Measurements from ENCODE around the gene STIL. TPM values are rescaled to one million over a fixed set of nuclear protein-coding genes. Genes with fewer than 3 reads are reported as not detected.
A peak's percentile ranks its signal among the peaks of the same experiment; 100 is the strongest.
"Not testable (repeated sequence)": the region's sequence is repeated elsewhere in the genome, so short reads cannot be mapped to it uniquely, and the experiment has no call there.

The STIL gene
- 11.3 and 11.9 TPM in 2 replicates for total RNA-seq (2014; rRNA removed; shearing (Covaris generic))
- 8.3 and 11.7 TPM in 2 replicates for polyA plus RNA-seq (2015; cell fraction: cytosol; rRNA removed)
- 13.5 and 20.2 TPM in 2 replicates for polyA plus RNA-seq (2015; cell fraction: nucleus; rRNA removed)

- DNase-seq (ENCODE audit: low read depth, low spot score): peak; percentile 98
- in situ Hi-C loops (cut with HindIII; ENCODE audit: low pct_unique_long_range_greater_than_20kb, low sequenced_read_pairs): no loop called here
These were observed at the start of gene STIL for GRCh38 chr1:47313915-47314664. Gene STIL, minus strand, starts transcription at chr1:47314147. Its CDS starts 3,828 bp downstream, at chr1:47310319.

DNA sequence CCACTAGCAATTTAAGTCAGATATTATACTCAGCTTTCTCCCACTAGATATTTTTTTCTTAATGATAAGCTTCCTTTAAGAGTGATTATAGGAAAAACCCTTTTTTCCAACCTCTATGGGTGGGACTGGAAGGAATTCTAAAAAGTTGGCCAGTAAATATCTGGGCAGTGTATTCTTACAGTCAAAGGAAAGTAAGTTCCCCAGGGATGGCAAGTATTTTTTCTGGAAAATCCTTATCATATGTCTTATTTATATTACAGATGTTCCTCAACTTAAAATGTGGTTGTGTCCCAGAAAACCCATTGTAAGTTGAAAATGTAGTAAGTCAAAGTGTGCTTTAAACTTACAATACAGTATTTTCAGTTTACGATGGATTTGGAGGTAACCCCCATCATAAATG lies 48.9 kb upstream of the STIL start:
- in situ Hi-C loops (cut with HindIII; ENCODE audit: low pct_unique_long_range_greater_than_20kb, low sequenced_read_pairs): no loop called here
- no peak for DNase-seq (ENCODE audit: low read depth, low spot score)

DNA sequence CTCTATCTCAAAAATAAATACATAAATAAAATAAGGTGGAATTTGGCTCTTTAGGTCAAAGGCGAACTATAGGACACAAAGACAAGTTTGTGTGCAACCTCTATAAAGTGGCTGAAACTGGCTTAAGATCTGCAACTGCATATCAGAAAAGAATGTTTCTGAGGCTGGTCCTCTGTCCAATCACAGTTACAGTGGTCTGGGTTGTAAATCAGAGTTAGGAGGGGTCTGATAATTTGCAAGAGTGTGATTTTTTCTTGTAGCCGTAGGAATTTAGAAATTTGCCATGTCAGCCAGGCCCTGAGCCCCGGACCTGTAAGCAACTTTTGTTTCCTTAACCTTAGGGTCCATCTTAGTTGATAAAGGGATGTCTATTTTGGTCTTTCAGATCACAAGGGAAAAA lies 47.4 kb upstream of the STIL start:
- DNase-seq (ENCODE audit: low read depth, low spot score): no peak
- in situ Hi-C loops (cut with HindIII; ENCODE audit: low pct_unique_long_range_greater_than_20kb, low sequenced_read_pairs): no loop called here

DNA sequence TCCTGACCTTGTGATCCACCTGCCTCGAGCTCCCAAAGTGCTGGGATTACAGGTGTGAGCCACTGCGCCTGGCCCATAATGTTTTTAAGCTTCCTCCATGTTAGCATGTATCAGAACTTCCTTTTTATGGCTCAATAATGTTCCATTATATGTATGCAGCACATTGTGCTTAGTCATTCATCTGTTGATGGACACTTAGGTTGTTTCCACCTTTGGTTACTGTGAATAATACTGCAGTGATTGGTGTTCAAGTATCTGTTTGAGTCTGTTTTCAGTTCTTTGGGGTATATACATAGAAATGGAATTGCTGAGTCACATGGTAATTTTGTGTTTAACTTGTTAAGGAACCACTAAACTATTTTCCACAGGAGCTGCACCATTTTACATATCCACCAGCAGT lies 37.4 kb upstream of the STIL start:
- DNase-seq (ENCODE audit: low read depth, low spot score): no peak
- in situ Hi-C loops (cut with HindIII; ENCODE audit: low pct_unique_long_range_greater_than_20kb, low sequenced_read_pairs): no loop called here

GRCh38 chr1:47348246-47348645 lies 34.3 kb upstream of the STIL start:
- no peak for DNase-seq (ENCODE audit: low read depth, low spot score)
- in situ Hi-C loops (cut with HindIII; ENCODE audit: low pct_unique_long_range_greater_than_20kb, low sequenced_read_pairs): no loop called here

GRCh38 chr1:47347735-47348134 lies 33.8 kb upstream of the STIL start:
- in situ Hi-C loops (cut with HindIII; ENCODE audit: low pct_unique_long_range_greater_than_20kb, low sequenced_read_pairs): no loop called here
- no peak for DNase-seq (ENCODE audit: low read depth, low spot score)

DNA sequence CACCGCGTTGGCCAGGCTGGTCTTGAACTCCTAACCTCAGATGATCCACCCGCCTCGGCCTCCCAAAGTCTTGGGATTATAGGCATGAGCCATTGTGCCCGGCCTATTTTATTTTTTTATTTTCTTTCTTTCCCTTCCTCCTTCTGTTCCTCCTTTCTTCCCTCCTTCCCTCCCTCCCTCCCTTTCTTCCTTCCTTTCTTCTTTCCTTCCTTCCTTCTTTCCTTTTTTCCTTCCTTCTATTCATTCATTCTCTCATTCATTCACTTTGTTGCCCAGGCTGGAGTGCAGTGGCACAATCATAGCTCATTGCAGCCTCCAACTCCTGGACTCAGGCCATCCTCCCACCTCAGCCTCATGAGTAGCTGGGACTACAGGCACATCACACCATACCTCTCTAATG lies 33.0 kb upstream of the STIL start:
- DNase-seq (ENCODE audit: low read depth, low spot score); in situ Hi-C loops (cut with HindIII; ENCODE audit: low pct_unique_long_range_greater_than_20kb, low sequenced_read_pairs): not testable (repeated sequence)

- in situ Hi-C loops (cut with HindIII; ENCODE audit: low pct_unique_long_range_greater_than_20kb, low sequenced_read_pairs): no loop called here
- DNase-seq (ENCODE audit: low read depth, low spot score): no peak
These were observed 26.3 kb upstream of the STIL start for GRCh38 chr1:47340227-47340626.

GRCh38 chr1:47338249-47339077 lies 24.5 kb upstream of the STIL start:
- in situ Hi-C loops (cut with HindIII; ENCODE audit: low pct_unique_long_range_greater_than_20kb, low sequenced_read_pairs): no loop called here
- DNase-seq (ENCODE audit: low read depth, low spot score): no peak

GRCh38 chr1:47337350-47337749 lies 23.4 kb upstream of the STIL start:
- in situ Hi-C loops (cut with HindIII; ENCODE audit: low pct_unique_long_range_greater_than_20kb, low sequenced_read_pairs): no loop called here

GRCh38 chr1:47334765-47335435 lies 21.0 kb upstream of the STIL start:
- no peak for DNase-seq (ENCODE audit: low read depth, low spot score)
- in situ Hi-C loops (cut with HindIII; ENCODE audit: low pct_unique_long_range_greater_than_20kb, low sequenced_read_pairs): no loop called here

More at GRCh38 chr1:47337350-47337749, 23.4 kb upstream of the STIL start:
- DNase-seq (ENCODE audit: low read depth, low spot score): no peak

DNA sequence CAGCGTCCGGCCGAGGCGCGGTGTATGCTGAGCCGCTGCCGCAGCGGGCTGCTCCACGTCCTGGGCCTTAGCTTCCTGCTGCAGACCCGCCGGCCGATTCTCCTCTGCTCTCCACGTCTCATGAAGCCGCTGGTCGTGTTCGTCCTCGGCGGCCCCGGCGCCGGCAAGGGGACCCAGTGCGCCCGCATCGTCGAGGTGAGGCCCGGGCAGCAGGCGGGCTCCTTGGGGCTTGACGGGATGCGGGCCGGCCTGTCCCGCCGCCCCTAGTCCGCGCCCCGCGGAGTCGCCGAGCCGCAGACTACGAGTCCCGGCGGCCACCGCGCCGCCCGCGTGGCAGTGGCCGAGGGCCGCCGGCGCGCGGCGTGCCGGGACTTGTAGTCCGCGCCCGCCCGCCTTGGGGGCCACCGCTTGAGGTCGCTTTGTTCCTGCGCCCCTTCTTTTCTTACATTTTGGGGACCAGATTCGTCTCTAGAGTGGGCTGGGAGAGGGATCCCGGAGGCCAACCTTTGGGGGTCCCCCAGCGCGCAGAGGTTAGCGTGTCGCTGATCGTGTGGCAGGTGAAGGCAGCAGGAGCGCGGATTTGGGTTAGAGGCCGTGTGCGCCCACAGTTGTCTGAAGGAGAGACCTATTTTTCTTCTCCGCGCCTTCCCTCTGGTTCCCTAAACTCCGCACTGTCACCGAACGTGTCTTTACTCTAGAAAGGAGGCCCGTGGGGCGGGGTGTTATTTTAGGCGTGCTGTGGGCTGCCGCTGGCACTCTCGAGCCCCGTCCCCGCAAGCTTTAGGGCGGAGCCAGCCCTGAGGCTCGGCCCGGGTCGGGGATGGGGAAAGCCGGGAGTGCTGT lies 20.2 kb upstream of the STIL start:
- peak; percentile 62 for DNase-seq (ENCODE audit: low read depth, low spot score)
- in situ Hi-C loops (cut with HindIII; ENCODE audit: low pct_unique_long_range_greater_than_20kb, low sequenced_read_pairs): no loop called here

- in situ Hi-C loops (cut with HindIII; ENCODE audit: low pct_unique_long_range_greater_than_20kb, low sequenced_read_pairs): no loop called here
- DNase-seq (ENCODE audit: low read depth, low spot score): peak; percentile 71
These were observed 19.6 kb upstream of the STIL start, which contains the start of gene CMPK1 for GRCh38 chr1:47333578-47333921. Gene CMPK1, plus strand, starts transcription at chr1:47333790. Its CDS starts 156 bp downstream, at chr1:47333946.

DNA sequence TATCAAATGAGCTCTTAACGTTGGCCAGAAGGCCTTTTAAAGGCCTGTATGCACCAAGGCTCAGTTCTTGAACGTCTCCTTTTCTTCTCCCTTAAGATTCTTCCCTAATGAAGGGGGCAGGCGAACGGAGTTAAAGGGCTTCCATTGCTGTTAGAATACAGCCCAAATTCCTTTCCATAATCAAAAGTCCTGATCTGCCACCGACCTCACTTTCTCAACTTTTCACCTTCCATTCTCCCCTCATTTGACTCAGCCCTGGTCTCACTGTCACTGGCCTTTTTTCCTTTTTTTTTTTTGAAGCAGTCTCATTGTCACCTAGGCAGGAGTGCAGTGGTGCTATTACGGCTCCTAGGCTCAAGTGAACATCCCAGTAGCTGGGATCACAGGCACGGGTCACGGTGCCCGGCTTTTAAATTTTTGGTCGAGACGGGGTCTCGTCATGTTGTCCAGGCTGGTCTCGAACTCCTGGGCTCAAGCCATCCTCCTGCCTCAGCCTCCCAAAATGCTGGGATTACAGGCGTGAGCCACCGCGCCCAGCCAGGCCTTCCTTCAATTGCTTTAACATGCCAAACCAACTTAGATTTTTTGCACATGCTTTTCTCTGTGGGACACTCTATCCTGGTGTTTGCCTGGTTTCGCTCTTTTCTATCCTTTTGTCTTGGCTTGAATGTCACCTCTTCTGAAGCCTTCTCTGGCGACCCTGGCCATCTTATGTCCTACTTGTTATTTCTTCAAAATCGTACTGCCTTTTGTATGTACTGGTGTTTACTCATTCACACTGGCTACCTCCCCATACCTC lies 19.0 kb upstream of the STIL start:
- in situ Hi-C loops (cut with HindIII; ENCODE audit: low pct_unique_long_range_greater_than_20kb, low sequenced_read_pairs): no loop called here
- no peak for DNase-seq (ENCODE audit: low read depth, low spot score)

DNA sequence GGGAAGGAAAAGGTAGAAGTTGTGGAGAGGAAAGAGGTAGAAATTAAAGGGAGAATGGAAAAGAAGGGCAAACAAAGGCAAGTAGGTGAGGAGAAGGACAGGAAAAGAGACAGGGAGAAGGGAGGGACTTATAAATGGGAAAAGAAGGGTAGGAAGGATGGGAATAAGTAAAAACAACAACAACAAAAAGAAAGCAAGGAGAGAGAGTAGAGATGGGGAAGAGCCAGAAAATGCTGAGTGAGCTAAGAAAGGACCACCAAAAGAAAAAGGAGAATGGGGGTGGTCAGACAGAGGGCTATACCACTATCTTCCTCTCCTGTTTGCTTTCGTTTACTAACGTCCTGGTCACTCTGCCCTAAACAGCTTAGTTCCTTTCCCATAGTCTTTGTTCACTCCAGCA lies 17.9 kb upstream of the STIL start:
- in situ Hi-C loops (cut with HindIII; ENCODE audit: low pct_unique_long_range_greater_than_20kb, low sequenced_read_pairs): no loop called here
- DNase-seq (ENCODE audit: low read depth, low spot score): no peak

DNA sequence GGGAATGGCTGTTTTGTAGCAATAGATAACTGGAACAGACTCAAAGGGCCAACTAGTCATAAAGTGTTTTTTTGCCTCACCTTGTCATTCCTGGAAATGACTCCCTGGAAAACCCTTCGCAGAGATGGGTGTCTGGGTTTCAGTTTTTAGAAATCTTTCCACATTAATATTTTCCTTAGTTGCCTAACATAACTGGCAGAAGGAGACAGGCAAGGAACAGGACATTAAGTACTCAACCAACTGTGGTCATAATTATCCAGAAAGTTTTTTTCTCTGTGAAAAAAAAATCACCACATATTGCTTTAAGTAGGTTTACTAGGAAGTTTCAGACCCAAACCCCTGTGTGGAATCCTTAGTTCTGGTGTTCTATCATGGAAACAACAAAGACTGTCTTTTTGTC lies 16.3 kb upstream of the STIL start:
- no peak for DNase-seq (ENCODE audit: low read depth, low spot score)
- in situ Hi-C loops (cut with HindIII; ENCODE audit: low pct_unique_long_range_greater_than_20kb, low sequenced_read_pairs): no loop called here

- DNase-seq (ENCODE audit: low read depth, low spot score): no peak
- in situ Hi-C loops (cut with HindIII; ENCODE audit: low pct_unique_long_range_greater_than_20kb, low sequenced_read_pairs): no loop called here
These were observed 15.0 kb upstream of the STIL start for GRCh38 chr1:47328992-47329391.

Measured in SK-MEL-5 (cell line).